Measurements from ENCODE around the gene CACNG1.
"Not testable (repeated sequence)": the region's sequence is repeated elsewhere in the genome, so short reads cannot be mapped to it uniquely, and the experiment has no call there.

Gene CACNG1

GRCh38 chr17:67085406-67085805 is 41.1 kb downstream of the CACNG1 start:
- DNase-seq, result no peak

- no peak for DNase-seq
These were observed 44.3 kb downstream of the CACNG1 start for GRCh38 chr17:67088639-67089038.

DNA sequence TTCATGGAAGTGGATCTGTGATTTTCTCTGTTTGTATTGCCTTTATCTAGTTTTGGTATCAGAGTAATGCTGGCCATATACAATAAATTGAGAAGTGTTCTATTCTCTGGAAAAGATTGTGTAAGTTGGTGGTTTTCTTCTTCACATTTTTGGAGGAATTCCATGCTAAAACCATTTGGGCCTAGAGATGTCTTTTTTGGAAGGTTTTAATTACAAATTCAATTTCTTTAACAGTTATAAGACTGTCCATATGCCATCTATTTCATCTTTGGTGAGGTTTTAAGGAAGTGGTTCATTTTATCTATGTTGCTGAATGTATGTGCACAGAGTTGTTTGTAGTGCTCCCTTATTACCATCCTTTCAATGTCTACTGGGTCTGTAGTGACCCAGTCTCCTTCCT is 46.0 kb downstream of the CACNG1 start:
- no peak for DNase-seq

GRCh38 chr17:67092291-67092690 is 47.9 kb downstream of the CACNG1 start:
- no peak for DNase-seq

DNA sequence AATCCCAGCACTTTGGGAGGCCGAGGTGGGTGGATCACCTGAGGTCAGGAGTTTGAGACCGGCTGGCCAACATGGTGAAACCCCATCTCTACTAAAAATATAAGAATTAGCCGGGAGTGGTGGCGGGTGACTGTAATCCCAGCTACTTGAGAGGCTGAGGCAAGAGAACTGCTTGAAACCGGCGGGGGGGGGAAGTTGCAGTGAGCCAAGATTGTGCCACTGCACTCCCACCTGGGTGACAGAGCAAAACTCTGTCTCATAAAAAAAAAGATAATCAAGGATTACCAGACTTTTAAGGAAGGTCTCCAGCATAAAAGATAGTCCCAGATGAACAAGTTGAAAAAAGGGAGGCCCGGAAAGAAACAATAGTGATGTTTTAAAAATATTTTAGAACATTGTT is 48.4 kb downstream of the CACNG1 start:
- not testable (repeated sequence) for DNase-seq

GRCh38 chr17:67093348-67093747 is 49.0 kb downstream of the CACNG1 start:
- no peak for DNase-seq

DNA sequence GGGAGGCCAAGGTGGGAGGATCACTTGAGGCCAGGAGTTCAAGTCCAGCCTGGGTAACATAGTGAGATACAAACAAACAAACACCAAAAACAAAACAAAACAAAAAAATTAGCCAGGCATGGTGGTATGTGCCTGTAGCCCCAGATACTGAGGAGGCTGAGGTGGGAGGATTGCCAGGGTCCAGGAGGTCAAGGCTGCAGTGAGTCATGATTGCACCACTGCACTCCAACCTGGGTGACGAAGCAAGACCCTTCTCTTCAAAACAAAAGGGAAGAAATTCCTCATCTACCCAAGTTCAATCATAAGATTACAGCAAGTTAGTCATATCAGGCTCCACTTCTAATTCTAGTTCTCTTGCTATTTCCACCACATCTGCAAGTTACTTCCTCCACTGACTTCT is 50.9 kb downstream of the CACNG1 start:
- not testable (repeated sequence) for DNase-seq

DNA sequence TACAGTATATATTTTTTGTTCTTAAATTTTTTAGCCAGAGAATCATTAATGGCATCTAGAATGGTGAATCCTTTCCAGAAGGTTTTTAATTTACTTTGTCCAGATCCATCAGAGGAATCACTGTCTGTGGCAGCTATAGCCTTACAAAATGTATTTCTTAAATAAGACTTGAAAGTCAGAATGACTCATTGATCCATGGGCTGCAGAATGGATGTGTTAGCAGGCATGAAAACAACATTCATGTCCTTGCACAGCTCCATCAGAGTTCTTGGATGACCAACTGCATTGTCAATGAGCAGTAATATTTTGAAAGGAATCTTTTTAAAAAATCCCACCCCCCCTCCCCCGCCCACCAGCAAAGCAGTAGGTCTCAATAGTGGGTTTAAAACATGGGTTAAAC is 51.4 kb downstream of the CACNG1 start:
- DNase-seq, result no peak

DNA sequence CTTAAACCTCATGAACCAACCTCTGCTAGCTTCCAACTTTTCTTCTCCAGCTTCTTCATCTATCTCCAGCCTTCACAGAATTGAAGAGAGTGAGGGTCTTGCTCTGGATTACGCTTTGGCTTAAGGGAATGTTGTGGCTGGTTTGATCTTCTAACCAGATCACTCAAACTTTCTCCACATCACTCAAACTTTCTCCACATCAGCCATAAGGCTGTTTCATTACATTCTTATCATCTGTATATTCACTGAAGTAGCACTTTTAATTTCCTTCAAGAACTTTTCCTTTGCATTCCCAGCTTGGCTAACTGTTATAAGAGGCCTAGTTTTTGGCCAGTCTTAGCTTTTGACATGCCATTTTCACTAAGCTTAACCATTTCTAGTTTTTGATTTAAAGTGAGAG is 52.3 kb downstream of the CACNG1 start:
- no peak for DNase-seq

DNA sequence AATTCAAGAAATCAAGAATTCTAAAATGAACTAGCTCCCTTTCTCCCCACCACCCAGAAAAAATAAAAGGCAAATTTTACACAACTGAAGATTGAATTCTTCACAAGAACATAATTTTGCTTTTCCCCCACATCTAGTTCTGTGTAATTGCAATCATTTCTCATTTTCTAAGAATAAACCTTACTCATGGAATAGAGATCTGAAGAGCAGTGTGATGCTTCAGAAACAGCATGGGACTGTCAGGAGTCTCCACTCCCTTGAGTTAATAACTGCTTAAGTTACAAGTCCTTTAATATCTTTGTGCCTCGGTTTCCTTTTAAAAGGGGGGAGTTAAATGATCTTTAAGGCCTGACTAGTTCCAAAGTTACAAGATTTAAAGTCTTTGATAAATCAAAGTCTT is 53.7 kb downstream of the CACNG1 start:
- DNase-seq, result no peak

- DNase-seq, result not testable (repeated sequence)
These were observed 60.3 kb downstream of the CACNG1 start for GRCh38 chr17:67104641-67105040.

DNA sequence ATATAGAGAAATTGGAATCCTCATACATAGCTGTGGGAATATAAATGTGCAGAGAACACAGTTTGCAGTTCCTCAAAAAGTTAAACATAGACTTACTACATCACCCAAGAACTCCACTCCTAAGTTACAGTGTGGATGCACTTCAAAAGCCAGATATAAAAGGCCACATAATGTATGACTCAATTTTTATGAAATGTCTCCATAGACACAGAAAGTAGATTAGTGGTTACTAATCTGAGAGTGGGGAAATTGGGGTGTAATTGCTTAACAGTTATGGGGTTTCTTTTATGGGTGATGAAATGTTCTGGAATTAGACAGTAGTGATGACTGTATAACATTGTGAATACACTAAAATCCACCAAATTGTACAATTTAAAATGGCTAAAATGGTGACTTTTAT is 60.9 kb downstream of the CACNG1 start:
- DNase-seq, result no peak
